GM10266 (cell line): Measurements from ENCODE around the gene PACRG.

ENCODE experiments used
- DNase-seq: peaks from one replicate; pipeline ENCODE4 v3.0.0; 2012; ENCODE audit errors: extremely low spot score
- TF ChIP-seq, protein P1 (sequence below): IDR thresholded peaks from 2 replicates; pipeline ENCODE4 v1.5.1; 2012; ENCODE audit warnings: mild to moderate bottlenecking, low read depth; ENCODE audit not compliant: control insufficient read depth, insufficient read depth; ENCODE audit errors: missing control alignments

Gene PACRG

DNA sequence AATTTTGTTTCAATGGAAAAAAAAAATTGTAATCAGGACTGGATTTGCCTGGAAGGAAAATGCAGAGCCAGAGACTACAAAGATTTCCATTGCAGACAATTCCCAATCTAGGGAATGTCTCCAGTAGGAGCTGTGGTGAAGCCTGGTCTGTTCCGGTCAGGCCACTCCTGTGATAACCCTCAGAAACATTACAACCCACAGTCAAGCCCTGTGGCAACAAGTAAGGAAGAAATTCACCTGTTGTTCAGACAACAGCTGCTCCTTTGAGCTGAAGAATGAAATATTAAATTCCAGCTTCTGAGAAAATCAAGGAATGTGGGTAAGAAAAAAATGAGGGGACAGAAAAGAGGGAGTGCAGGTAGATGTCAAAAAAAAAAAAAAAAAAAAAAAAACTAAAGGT, 8.2 kb upstream of the PACRG start:
- TF ChIP-seq, protein P1, sequence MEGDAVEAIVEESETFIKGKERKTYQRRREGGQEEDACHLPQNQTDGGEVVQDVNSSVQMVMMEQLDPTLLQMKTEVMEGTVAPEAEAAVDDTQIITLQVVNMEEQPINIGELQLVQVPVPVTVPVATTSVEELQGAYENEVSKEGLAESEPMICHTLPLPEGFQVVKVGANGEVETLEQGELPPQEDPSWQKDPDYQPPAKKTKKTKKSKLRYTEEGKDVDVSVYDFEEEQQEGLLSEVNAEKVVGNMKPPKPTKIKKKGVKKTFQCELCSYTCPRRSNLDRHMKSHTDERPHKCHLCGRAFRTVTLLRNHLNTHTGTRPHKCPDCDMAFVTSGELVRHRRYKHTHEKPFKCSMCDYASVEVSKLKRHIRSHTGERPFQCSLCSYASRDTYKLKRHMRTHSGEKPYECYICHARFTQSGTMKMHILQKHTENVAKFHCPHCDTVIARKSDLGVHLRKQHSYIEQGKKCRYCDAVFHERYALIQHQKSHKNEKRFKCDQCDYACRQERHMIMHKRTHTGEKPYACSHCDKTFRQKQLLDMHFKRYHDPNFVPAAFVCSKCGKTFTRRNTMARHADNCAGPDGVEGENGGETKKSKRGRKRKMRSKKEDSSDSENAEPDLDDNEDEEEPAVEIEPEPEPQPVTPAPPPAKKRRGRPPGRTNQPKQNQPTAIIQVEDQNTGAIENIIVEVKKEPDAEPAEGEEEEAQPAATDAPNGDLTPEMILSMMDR: no peak
- DNase-seq: no peak

DNA sequence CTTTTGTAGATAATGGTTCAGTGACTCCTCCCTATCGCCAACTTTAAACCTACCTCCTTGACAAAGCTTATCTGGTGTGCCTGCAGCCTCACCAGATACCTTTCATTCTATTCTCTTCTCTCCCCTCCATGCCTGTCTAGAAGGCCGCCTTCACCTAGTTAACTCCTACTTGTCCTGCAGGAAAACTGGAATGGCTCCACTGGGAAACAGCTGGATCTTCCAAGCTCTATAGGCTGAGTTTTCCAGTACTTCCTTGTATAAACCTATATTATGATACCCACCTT, 6.4 kb upstream of the PACRG start:
- DNase-seq: no peak
- TF ChIP-seq, protein P1: no peak

DNA sequence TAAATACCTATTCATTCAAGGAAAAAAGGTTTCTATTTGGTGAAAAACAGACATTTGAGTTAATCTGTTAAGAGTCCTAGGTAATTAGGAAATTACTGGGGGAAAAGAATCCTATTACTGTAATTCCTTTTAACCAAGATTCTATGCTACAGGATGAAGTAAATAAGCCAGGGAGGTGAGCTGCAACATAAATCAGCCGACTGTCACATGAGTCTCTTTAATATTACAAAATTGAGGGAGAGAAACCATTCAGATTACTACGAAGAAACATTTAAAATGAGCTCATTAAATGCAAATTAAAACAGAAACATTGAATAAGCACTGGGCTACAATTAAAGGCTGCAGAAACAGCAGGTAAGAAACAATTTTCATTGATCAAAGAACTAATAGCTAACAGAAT, 5.5 kb upstream of the PACRG start:
- DNase-seq: no peak
- TF ChIP-seq, protein P1: no peak

DNA sequence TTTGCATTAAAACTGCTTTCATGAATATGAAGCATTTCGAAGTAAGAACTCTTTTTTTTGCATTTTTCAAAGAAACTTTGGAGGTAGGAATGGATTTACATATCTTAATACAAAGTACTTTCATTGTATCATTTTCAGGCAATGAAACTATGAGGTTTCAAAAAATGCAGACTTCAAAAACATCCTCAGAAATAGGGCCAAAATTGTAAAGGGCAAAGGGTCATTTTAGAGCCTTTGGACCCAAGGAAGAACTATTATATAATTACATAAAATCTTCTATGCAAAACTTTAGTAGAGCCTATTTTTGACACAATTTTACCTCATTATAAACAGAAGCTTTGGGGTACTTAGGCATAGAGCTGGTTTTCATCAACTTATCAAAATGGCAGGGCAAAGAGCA, 5.1 kb upstream of the PACRG start:
- TF ChIP-seq, protein P1: no peak
- no peak for DNase-seq

DNA sequence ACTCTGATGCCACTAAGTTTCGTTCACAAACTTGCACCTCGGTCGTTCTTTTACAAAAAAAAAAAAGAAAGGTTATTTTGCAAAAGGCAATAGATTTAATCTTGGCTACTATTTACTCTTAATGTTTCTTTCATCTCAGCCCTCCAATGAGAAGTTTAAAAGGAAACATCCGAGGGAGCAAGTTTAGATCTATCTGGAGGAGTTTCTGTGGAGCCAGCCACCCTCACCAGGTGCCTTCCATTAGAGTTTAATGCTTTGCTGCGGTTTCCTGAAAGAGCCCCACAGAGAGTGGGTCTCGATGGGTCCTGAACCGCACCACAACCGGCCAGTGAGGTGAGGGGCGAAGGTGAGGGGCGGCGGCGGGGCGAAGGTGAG, 840 bp upstream of the PACRG start:
- DNase-seq: no peak
- TF ChIP-seq, protein P1: no peak

DNA sequence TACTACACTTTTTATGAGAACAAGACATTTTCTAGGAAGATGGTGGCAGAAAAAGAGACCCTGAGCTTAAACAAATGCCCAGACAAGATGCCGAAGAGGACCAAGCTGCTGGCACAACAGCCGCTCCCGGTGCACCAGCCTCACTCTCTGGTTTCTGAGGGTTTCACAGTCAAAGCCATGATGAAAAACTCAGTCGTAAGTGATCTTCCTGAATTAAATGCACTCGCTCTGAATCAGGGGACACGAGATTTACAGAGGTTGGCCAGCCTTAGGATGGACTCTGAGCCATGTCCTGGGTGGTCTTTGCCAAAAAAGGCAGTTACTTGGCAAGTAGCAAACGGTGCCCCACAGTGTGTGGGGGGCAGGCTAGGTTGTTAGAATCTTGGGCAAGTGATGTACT, 423 bp downstream of the PACRG start:
- DNase-seq: no peak
- TF ChIP-seq, protein P1: no peak

DNA sequence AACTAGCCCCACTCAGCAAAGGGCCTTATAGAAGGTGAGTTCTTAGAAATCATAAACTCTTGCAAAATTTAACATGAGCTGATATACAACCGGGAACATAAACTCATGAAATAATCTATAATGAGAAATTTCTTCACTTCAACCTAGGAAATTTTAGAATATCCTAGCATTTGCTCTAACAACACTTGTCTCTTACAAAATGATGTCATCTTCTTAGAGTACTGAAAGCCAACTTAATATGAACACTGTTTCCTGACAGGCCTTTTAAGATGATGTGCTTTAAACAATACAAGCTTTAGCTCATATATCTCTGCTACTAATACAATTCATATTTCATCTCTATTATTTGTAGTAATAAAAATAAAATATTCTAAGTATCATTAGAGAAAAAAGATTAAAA, 932 bp downstream of the PACRG start:
- TF ChIP-seq, protein P1: no peak
- DNase-seq: no peak
